Measurements from ENCODE around the gene SLC22A5. TPM values are rescaled to one million over a fixed set of nuclear protein-coding genes. Genes with fewer than 3 reads are reported as not detected.
A peak's percentile ranks its signal among the peaks of the same experiment; 100 is the strongest.

The SLC22A5 gene
- total RNA-seq, 4 donors from 2014 or later, result 34.6 to 129 (median 67.8) TPM

DNA sequence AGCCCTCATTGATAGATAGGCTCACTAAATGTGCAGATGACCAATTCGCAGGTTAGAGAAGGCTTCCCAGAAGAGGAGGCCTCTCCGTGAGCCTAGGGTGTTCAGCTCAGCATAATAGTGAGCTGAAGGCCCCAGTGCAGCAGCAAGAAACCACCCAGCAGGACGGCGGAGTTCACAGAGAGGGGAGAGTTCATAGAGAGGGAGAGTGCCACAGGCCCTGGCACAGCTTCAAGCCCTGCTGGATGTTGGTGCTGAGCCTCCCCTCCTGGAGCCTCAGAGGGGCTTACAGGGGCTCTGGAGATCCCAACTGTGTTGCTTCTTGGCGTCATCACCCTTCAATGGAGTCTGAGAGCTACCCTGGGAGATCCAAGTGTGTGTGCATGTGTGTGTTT is 2.1 kb downstream of the SLC22A5 start:
- intact Hi-C loops (cut with DNase I; ENCODE audit: low total_unique reads), result no loop called here
- no peaks in the 10 kb centered on the region for H3K27me3 ChIP-seq
- no peak for DNase-seq
- 91% methylated on average over 5 of the region's 5 CpGs; no CpG with 5 or more reads in 1 of the 2 donors for WGBS, 2 donors (ENCODE audit: low coverage in 1 of 2)
- H3K4me3 ChIP-seq, result peak overlapping the region in 1 of 4 donors; percentile 70
- in situ Hi-C loops (cut with MboI; ENCODE audit: low pct_ligation_motif_present in 1 of 4, low pct_unique_long_range_greater_than_20kb in 1 of 4, low sequenced_read_pairs in 3 of 4), result no loop called here
- TF ChIP-seq POLR2A (IDR thresholded peaks at IDR 0.05) (no peak), POLR2AphosphoS5 (IDR thresholded peaks at IDR 0.05) (no peak), EP300 (IDR thresholded peaks at IDR 0.05; ENCODE audit: low read depth) (no peak)
- TF ChIP-seq, protein P1, sequence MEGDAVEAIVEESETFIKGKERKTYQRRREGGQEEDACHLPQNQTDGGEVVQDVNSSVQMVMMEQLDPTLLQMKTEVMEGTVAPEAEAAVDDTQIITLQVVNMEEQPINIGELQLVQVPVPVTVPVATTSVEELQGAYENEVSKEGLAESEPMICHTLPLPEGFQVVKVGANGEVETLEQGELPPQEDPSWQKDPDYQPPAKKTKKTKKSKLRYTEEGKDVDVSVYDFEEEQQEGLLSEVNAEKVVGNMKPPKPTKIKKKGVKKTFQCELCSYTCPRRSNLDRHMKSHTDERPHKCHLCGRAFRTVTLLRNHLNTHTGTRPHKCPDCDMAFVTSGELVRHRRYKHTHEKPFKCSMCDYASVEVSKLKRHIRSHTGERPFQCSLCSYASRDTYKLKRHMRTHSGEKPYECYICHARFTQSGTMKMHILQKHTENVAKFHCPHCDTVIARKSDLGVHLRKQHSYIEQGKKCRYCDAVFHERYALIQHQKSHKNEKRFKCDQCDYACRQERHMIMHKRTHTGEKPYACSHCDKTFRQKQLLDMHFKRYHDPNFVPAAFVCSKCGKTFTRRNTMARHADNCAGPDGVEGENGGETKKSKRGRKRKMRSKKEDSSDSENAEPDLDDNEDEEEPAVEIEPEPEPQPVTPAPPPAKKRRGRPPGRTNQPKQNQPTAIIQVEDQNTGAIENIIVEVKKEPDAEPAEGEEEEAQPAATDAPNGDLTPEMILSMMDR (IDR thresholded peaks at IDR 0.05), result no peak
- H3K27ac ChIP-seq, result peak overlapping the region; percentile 12 to 90 (median 34)
- no peaks in the 10 kb centered on the region for H3K36me3 ChIP-seq
- no peaks in the 10 kb centered on the region for H3K9me3 ChIP-seq
- peaks cover 5 to 43% (median 37%) of the 10 kb centered on the region in 4 donors for H3K4me1 ChIP-seq

DNA sequence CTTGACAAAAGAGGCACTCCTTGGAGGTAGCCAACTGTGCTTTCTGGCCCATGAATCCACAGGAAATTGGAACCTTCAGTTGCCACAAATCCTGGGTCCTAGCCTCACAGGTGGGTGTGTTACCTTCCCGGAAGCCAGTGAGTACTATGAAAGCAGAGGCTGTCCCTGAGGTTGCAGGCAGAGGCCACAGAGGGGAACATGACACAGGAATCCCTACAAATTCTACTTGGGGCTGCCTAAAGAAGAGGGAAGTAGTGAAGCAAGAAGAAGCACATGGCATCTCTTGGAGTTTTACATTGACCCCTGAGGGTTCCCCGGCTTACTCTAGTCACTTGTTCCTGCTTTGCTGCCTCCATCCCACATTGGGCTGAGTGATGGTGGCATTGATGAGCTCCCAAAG is 2.6 kb downstream of the SLC22A5 start:
- peak overlapping the region; percentile 12 to 90 (median 34) for H3K27ac ChIP-seq
- in situ Hi-C loops (cut with MboI; ENCODE audit: low pct_ligation_motif_present in 1 of 4, low pct_unique_long_range_greater_than_20kb in 1 of 4, low sequenced_read_pairs in 3 of 4) (no loop called here), intact Hi-C loops (cut with DNase I; ENCODE audit: low total_unique reads) (no loop called here)
- WGBS, 2 donors (ENCODE audit: low coverage in 1 of 2), result 59% methylated on average over 2 of the region's 2 CpGs; no CpG with 5 or more reads in 1 of the 2 donors
- DNase-seq, result no peak
- H3K36me3 ChIP-seq, result no peaks in the 10 kb centered on the region
- H3K4me3 ChIP-seq, result peak overlapping the region in 1 of 4 donors; percentile 70
- no peak for TF ChIP-seq EP300 (IDR thresholded peaks at IDR 0.05; ENCODE audit: low read depth)
- TF ChIP-seq, protein P1 (IDR thresholded peaks at IDR 0.05), result no peak
- TF ChIP-seq POLR2A (IDR thresholded peaks at IDR 0.05), result no peak
- no peak for TF ChIP-seq POLR2AphosphoS5 (IDR thresholded peaks at IDR 0.05)
- H3K9me3 ChIP-seq, result no peaks in the 10 kb centered on the region
- H3K27me3 ChIP-seq, result no peaks in the 10 kb centered on the region
- peaks cover 5 to 43% (median 37%) of the 10 kb centered on the region in 4 donors for H3K4me1 ChIP-seq

DNA sequence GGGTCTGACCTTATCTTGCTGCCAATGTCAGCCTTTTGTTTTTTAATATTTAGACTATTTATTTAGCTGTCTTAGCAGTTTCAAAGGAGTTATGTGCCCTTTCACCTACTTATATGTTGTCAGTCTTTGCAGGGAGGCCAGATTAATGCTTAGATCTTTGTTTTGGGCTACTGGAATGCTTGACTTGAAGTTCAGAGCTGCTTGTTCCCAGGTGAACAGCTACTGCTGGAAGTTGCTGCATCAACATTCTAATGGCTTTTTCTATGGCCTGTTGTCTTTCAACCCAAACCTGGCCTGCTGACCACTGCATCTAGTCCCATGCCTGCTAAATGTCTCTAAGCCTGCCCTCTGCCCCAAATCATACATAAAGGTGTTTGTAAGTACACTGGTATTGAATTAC is 3.0 kb downstream of the SLC22A5 start:
- peak overlapping the region in 1 of 4 donors; percentile 70 for H3K4me3 ChIP-seq
- intact Hi-C loops (cut with DNase I; ENCODE audit: low total_unique reads), result no loop called here
- TF ChIP-seq, protein P1 (IDR thresholded peaks at IDR 0.05), result no peak
- TF ChIP-seq POLR2AphosphoS5 (IDR thresholded peaks at IDR 0.05) (no peak), EP300 (IDR thresholded peaks at IDR 0.05; ENCODE audit: low read depth) (no peak)
- H3K4me1 ChIP-seq, result peaks cover 5 to 43% (median 37%) of the 10 kb centered on the region in 4 donors
- DNase-seq, result no peak
- H3K36me3 ChIP-seq, result no peaks in the 10 kb centered on the region
- in situ Hi-C loops (cut with MboI; ENCODE audit: low pct_ligation_motif_present in 1 of 4, low pct_unique_long_range_greater_than_20kb in 1 of 4, low sequenced_read_pairs in 3 of 4), result no loop called here
- H3K27ac ChIP-seq, result peak overlapping the region in 3 of 4 donors; percentile 12 to 47 (median 20)
- H3K9me3 ChIP-seq, result no peaks in the 10 kb centered on the region
- H3K27me3 ChIP-seq, result no peaks in the 10 kb centered on the region

DNA sequence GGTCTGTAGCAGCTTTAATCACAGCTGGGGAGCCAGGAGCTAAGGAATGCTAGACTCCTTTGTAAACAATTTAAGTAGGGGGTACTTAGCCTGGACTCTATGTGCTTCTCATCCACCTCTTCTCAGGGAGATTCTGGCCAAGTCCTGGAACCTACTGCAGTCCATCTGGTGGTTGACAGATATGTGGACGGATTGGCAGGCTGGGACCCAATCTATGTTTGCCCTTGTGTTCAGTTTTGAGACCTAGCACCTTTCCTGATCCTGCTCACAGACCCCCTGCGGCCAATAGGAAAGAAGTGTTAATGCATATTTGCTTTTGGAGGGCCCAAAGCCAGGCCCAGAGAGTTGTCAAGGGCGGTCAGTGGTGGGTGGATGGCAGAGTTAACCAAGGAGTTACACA is 6.4 kb downstream of the SLC22A5 start:
- WGBS, 2 donors (ENCODE audit: low coverage in 1 of 2), result 93% methylated on average over 3 of the region's 3 CpGs; no CpG with 5 or more reads in 1 of the 2 donors
- no peak for DNase-seq
- Histone ChIP-seq H3K27ac (no peak overlapping the region), H3K9me3 (no peaks in the 10 kb centered on the region), H3K4me1 (peaks cover 5 to 23% (median 17%) of the 10 kb centered on the region in 4 donors), H3K36me3 (no peaks in the 10 kb centered on the region), H3K27me3 (no peaks in the 10 kb centered on the region), H3K4me3 (no peak overlapping the region)
- in situ Hi-C loops (cut with MboI; ENCODE audit: low pct_ligation_motif_present in 1 of 4, low pct_unique_long_range_greater_than_20kb in 1 of 4, low sequenced_read_pairs in 3 of 4), result loop anchor here (25.0 kb wide), 4 partner anchors 336 to 461 kb away; partner anchors contain the start of genes SOWAHA (in 2 of the 4), SEPTIN8 (in 1 of the 4) and SHROOM1 (in 1 of the 4)
- intact Hi-C loops (cut with DNase I; ENCODE audit: low total_unique reads), result no loop called here
- TF ChIP-seq EP300 (IDR thresholded peaks at IDR 0.05; ENCODE audit: low read depth) (no peak), POLR2AphosphoS5 (IDR thresholded peaks at IDR 0.05) (no peak), POLR2A (IDR thresholded peaks at IDR 0.05) (no peak)
- TF ChIP-seq, protein P1 (IDR thresholded peaks at IDR 0.05), result no peak
